Panc1 (cell line): ENCODE results near the gene PKP1. TPM values are rescaled to one million over a fixed set of nuclear protein-coding genes. Genes with fewer than 3 reads are reported as not detected.

Experiments used
- ATAC-seq: fragments of 200-7000 bp; cut with Tn5 transposase; 2 replicates; pipeline ENCODE4 v1.9.1; 2020; ENCODE audit warnings: mild to moderate bottlenecking, moderate library complexity
- BruUV-seq: library from RNA; stranded (reverse); fragments of 400-500 nt; replicated peaks from 2 replicates; lab custom pipeline; 2021; lab: Mats Ljungman, UMichigan
- CTCF ChIA-PET: fragments of 300-600 bp; sonication (Branson Sonifier 250); formaldehyde crosslinking; loops from one replicate; lab custom pipeline; 2022; ENCODE audit warnings: antibody characterized with exemption; lab: Charles Lee
- POLR2A ChIA-PET: fragments of 300-600 bp; sonication (Branson Sonifier 250); formaldehyde crosslinking; loops from one replicate; lab custom pipeline; 2022; ENCODE audit warnings: antibody characterized with exemption; lab: Charles Lee
- DNase-seq: peaks from one replicate; pipeline ENCODE4 v3.0.0-alpha.2; 2010; ENCODE audit warnings: low read depth, low spot score
- H3K27ac ChIP-seq: 2 replicates; pipeline ENCODE4 v1.5.1; 2011; ENCODE audit warnings: mild to moderate bottlenecking, low read length, inconsistent platforms
- H3K27me3 ChIP-seq: fragments of 200-500 bp; sonication (Bioruptor generic); 2 replicates; pipeline ENCODE4 v1.6.0; 2014; ENCODE audit warnings: low read length, inconsistent platforms; ENCODE audit not compliant: control insufficient read depth, insufficient read depth
- H3K36me3 ChIP-seq: fragments of 200-500 bp; sonication (Bioruptor generic); 2 replicates; pipeline ENCODE4 v1.5.1; 2014; ENCODE audit warnings: inconsistent platforms, mild to moderate bottlenecking, low read length, moderate library complexity; ENCODE audit not compliant: control insufficient read depth, insufficient read depth
- H3K4me1 ChIP-seq: 2 replicates; pipeline ENCODE4 v1.5.1; 2011; ENCODE audit warnings: inconsistent platforms, mild to moderate bottlenecking, low read length, moderate library complexity; ENCODE audit not compliant: control insufficient read depth, insufficient read depth
- H3K4me3 ChIP-seq, 2 experiments: 2 replicates each; pipeline ENCODE4 v1.5.1; 2011 to 2012; ENCODE audit warnings: low read depth in 2 of 2, low read length in 2 of 2, mild to moderate bottlenecking in 2 of 2, inconsistent platforms in 1 of 2, moderate library complexity in 1 of 2
- H3K9me3 ChIP-seq: fragments of 200-500 bp; sonication (Bioruptor generic); 2 replicates; pipeline ENCODE4 v1.5.1; 2014; ENCODE audit warnings: low read depth, mild to moderate bottlenecking, inconsistent platforms, low read length, moderate library complexity; ENCODE audit not compliant: control insufficient read depth, insufficient read depth
- POLR2AphosphoS5 ChIP-seq: IDR thresholded peaks from 2 replicates; pipeline ENCODE4 v1.6.1; 2012; ENCODE audit warnings: mild to moderate bottlenecking, low read depth, low read length, moderate library complexity
- SIN3A ChIP-seq: IDR thresholded peaks from 2 replicates; pipeline ENCODE4 v1.6.1; 2012; ENCODE audit warnings: low read depth, mild to moderate bottlenecking, low read length, moderate library complexity, borderline replicate concordance; ENCODE audit not compliant: insufficient read depth
- TCF7L2 ChIP-seq: IDR thresholded peaks from 2 replicates; pipeline ENCODE4 v1.6.1; 2011; ENCODE audit warnings: mild to moderate bottlenecking, low read depth, low read length, inconsistent platforms
- in situ Hi-C: cut with HindIII; loops from 2 replicates; pipeline ENCODE4 v1.10.0; 2016; ENCODE audit warnings: low sequenced_read_pairs, low pct_unique_long_range_greater_than_20kb
- intact Hi-C: fragments of 100-400 bp; cut with micrococcal nuclease; formaldehyde crosslinking; loops from one replicate; pipeline ENCODE4 v1.10.0; 2022; ENCODE audit not compliant: unreplicated experiment
- total RNA-seq: library from RNA; stranded (reverse); gene quantifications from one replicate; pipeline ENCODE4 v1.2.1, GENCODE V29; 2021; ENCODE audit not compliant: unreplicated experiment
- TF ChIP-seq, protein P1 (sequence below): fragments of 450-650 bp; IDR thresholded peaks from 2 replicates; pipeline ENCODE4 v1.5.1; 2017; ENCODE audit warnings: mild to moderate bottlenecking
- TF ChIP-seq, protein P2 (sequence below), 2 experiments: IDR thresholded peaks; 2 replicates each; pipeline ENCODE4 v1.6.1; 2011 to 2012; ENCODE audit warnings: low read depth in 2 of 2, control low read depth in 1 of 2, low read length in 1 of 2, mild to moderate bottlenecking in 1 of 2, moderate library complexity in 1 of 2; ENCODE audit not compliant: insufficient read depth in 1 of 2

PKP1 gene
- total RNA-seq, 1 experiment from 2014 or later: 0.44 TPM

DNA sequence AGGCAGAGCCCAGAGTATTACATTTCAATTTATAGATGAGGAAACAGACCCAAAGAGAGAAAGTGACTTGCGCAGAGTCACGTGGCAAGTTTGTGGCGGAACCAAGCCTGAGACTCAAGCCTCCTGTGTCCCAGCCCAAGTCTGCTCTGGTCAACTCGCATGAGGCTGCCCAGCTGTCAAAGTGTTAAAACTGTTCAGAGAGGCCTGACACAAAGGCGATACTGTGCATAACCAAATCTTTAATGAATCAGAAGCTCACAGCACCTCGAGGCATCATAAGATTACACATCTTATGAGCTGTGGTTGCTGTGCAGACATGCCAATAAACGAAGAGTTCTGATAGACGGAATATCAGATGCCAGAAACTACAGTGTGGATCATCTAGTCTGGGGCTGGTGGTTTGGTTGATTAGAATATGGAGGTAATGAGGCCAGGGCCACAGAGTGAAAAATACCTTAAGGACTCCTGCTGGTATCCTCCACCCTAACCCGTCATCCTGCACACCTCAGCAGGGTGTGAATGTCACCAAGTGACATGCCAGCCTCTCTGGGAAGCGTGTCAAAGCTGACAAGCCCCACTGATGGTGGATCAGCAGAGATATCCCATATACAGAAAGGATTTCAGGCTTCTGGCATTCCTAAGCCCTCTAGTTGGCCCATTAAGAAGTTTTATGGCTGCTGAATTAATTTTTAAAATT, 52.0 kb downstream of the PKP1 start:
- TF ChIP-seq TCF7L2 (no peak), POLR2AphosphoS5 (no peak), SIN3A (no peak)
- TF ChIP-seq, protein P1, sequence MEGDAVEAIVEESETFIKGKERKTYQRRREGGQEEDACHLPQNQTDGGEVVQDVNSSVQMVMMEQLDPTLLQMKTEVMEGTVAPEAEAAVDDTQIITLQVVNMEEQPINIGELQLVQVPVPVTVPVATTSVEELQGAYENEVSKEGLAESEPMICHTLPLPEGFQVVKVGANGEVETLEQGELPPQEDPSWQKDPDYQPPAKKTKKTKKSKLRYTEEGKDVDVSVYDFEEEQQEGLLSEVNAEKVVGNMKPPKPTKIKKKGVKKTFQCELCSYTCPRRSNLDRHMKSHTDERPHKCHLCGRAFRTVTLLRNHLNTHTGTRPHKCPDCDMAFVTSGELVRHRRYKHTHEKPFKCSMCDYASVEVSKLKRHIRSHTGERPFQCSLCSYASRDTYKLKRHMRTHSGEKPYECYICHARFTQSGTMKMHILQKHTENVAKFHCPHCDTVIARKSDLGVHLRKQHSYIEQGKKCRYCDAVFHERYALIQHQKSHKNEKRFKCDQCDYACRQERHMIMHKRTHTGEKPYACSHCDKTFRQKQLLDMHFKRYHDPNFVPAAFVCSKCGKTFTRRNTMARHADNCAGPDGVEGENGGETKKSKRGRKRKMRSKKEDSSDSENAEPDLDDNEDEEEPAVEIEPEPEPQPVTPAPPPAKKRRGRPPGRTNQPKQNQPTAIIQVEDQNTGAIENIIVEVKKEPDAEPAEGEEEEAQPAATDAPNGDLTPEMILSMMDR: no peak
- TF ChIP-seq, protein P2, sequence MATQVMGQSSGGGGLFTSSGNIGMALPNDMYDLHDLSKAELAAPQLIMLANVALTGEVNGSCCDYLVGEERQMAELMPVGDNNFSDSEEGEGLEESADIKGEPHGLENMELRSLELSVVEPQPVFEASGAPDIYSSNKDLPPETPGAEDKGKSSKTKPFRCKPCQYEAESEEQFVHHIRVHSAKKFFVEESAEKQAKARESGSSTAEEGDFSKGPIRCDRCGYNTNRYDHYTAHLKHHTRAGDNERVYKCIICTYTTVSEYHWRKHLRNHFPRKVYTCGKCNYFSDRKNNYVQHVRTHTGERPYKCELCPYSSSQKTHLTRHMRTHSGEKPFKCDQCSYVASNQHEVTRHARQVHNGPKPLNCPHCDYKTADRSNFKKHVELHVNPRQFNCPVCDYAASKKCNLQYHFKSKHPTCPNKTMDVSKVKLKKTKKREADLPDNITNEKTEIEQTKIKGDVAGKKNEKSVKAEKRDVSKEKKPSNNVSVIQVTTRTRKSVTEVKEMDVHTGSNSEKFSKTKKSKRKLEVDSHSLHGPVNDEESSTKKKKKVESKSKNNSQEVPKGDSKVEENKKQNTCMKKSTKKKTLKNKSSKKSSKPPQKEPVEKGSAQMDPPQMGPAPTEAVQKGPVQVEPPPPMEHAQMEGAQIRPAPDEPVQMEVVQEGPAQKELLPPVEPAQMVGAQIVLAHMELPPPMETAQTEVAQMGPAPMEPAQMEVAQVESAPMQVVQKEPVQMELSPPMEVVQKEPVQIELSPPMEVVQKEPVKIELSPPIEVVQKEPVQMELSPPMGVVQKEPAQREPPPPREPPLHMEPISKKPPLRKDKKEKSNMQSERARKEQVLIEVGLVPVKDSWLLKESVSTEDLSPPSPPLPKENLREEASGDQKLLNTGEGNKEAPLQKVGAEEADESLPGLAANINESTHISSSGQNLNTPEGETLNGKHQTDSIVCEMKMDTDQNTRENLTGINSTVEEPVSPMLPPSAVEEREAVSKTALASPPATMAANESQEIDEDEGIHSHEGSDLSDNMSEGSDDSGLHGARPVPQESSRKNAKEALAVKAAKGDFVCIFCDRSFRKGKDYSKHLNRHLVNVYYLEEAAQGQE (IDR thresholded peaks at IDR 0.05; ENCODE audit: insufficient read depth in 1 of 2, low read depth in 2 of 2, low read length in 1 of 2): no peak
- Histone ChIP-seq H3K4me3 (no peak overlapping the region), H3K4me1 (no peaks in the 10 kb centered on the region), H3K27ac (no peak overlapping the region), H3K36me3 (no peaks in the 10 kb centered on the region), H3K9me3 (no peaks in the 10 kb centered on the region), H3K27me3 (peaks cover 4% of the 10 kb centered on the region; the same call in 1 of the 2 replicates)
- no TSS peak for BruUV-seq
- DNase-seq (no peak), ATAC-seq (no peak)
- in situ Hi-C loops (no loop called here), intact Hi-C loops (no loop called here)
- ChIA-PET POLR2A (no interaction called here), CTCF (interaction anchor here (0.5 kb wide), 1 partner anchor 11 kb away, joined by 3 read pairs; no protein-coding TSS in a partner anchor)

- peaks cover 7% of the 10 kb centered on the region; the same call in 1 of the 2 replicates for H3K27me3 ChIP-seq
- ATAC-seq: no peak
- no peak overlapping the region for H3K27ac ChIP-seq
- in situ Hi-C loops (no loop called here), intact Hi-C loops (no loop called here)
- POLR2A ChIA-PET: no interaction called here
- DNase-seq: no peak
- no peaks in the 10 kb centered on the region for H3K9me3 ChIP-seq
- no peak overlapping the region for H3K4me3 ChIP-seq
- no TSS peak for BruUV-seq
- CTCF ChIA-PET: interaction anchor here (0.5 kb wide), 1 partner anchor 11 kb away, joined by 3 read pairs; no protein-coding TSS in a partner anchor
- TF ChIP-seq, protein P2 (IDR thresholded peaks at IDR 0.05; ENCODE audit: insufficient read depth in 1 of 2, low read depth in 2 of 2, low read length in 1 of 2): no peak
- no peak for TF ChIP-seq TCF7L2
- TF ChIP-seq SIN3A: no peak
- no peak for TF ChIP-seq POLR2AphosphoS5
- TF ChIP-seq, protein P1: no peak
- no peaks in the 10 kb centered on the region for H3K36me3 ChIP-seq
- no peaks in the 10 kb centered on the region for H3K4me1 ChIP-seq
These were observed 52.6 kb downstream of the PKP1 start for GRCh38 chr1:201335901-201336300.
